AG04449 (cell line): ENCODE results near the gene PPP2R3B.
"Not testable (repeated sequence)": the region's sequence is repeated elsewhere in the genome, so short reads cannot be mapped to it uniquely, and the experiment has no call there.

Experiments
- CTCF ChIA-PET: fragments of 350-600 bp; formaldehyde crosslinking; extraction: SDS; loops from one replicate; lab custom pipeline; 2021; ENCODE audit warnings: antibody characterized with exemption; lab: Yijun Ruan, JAX
- POLR2A ChIA-PET: fragments of 400-600, 350-600 bp; formaldehyde crosslinking; extraction: SDS; loops from one replicate; lab custom pipeline; 2020; ENCODE audit warnings: antibody characterized with exemption, inconsistent platforms; lab: Yijun Ruan, JAX
- DNase-seq: peaks from one replicate; pipeline ENCODE4 v3.0.0-alpha.2; 2010; ENCODE audit warnings: low read depth, low spot score
- H3K4me3 ChIP-seq: 2 replicates; pipeline ENCODE4 v1.5.1; 2011; ENCODE audit warnings: low read depth, mild to moderate bottlenecking, control low read depth, low read length
- CTCF ChIP-seq: IDR thresholded peaks from one replicate; pipeline ENCODE4 v1.5.1; 2011; ENCODE audit warnings: mild to moderate bottlenecking, moderate library complexity, low read length, control low read depth, inconsistent platforms; ENCODE audit not compliant: insufficient read depth; ENCODE audit errors: missing control alignments

The PPP2R3B gene

DNA sequence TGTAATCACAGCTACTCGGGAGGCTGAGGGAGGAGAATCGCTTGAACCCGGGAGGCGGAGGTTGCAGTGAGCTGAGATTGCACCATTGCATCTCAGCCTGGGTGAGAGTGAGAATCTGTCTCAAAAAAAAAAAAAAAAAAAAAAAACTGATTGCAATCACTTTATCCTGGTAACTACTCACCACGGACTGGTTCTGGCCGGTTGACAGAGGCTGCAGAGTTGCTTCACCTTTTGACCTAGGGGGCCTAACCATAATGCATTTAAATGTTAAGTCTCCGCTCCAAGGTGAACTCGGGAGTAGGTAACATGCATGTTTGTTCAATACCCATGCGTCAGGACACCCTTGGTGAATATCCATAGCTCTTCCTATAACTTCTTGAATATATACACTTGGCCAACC is 1.8 kb downstream of the PPP2R3B start:
- no peak for TF ChIP-seq CTCF
- CTCF ChIA-PET = no interaction called here
- DNase-seq = no peak
- no peak overlapping the region for H3K4me3 ChIP-seq
- POLR2A ChIA-PET = no interaction called here

DNA sequence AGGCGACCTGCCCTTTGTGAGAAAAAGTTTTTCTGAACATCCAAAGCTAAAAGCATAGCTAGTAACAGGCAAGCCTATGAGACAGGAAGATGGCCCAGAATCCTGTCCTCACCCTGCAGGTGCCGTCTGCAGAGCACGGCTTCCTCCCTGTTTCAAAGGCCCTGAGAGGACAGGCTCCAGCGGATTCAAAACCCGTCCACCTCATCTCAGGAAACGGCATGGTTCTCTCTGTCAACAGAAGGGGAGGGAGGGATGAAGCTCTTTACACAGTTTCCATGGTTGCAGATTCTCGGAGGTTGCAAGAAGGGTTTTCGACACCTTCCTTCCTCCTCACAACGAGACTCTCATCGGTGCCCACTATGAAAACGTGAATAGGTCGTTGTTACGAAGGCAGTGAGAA is 8.3 kb downstream of the PPP2R3B start:
- no peak for TF ChIP-seq CTCF
- H3K4me3 ChIP-seq = no peak overlapping the region
- DNase-seq = no peak
- POLR2A ChIA-PET = no interaction called here
- CTCF ChIA-PET = no interaction called here

- H3K4me3 ChIP-seq, POLR2A ChIA-PET, DNase-seq, CTCF ChIA-PET: not testable (repeated sequence)
Measured at GRCh38 chrX:376206-376605, 10.5 kb downstream of the PPP2R3B start.

DNA sequence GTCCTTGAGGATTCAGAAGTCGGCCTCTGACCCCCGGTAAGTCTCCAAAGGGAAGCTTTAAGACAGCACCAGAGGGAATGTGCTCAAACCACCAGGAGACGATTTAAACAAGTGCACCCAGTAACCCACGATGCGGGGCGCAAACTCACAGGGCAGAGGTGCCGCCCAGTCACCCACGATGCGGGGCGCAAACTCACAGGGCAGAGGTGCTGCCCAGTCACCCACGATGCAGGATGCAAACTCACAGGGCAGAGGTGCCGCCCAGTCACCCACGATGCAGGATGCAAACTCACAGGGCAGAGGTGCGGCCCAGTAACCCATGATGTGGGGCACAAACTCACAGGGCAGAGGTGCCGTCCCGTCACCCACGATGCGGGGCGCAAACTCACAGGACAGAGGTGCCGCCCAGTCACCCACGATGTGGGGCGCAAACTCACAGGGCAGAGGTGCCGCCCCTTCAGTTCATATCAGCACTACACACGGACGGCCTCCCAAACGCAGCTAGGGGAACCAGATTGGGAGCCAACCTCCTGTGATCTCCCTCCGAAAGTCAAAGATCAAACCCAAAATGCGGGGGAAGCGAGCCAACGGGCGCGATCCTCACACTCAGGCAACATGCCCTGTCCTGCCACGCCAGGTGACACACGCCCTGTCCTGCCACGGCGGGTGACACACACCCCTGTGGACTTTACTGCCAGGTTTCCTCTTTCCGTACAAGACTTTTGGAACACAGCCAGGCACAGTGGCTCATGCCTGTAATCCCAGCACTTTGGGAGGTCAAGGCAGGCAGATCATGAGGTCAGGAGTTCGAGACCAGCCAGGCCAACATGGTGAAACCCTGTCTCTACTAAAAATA is 11.3 kb downstream of the PPP2R3B start:
- no peak for DNase-seq
- POLR2A ChIA-PET = no interaction called here
- CTCF ChIA-PET = no interaction called here

DNA sequence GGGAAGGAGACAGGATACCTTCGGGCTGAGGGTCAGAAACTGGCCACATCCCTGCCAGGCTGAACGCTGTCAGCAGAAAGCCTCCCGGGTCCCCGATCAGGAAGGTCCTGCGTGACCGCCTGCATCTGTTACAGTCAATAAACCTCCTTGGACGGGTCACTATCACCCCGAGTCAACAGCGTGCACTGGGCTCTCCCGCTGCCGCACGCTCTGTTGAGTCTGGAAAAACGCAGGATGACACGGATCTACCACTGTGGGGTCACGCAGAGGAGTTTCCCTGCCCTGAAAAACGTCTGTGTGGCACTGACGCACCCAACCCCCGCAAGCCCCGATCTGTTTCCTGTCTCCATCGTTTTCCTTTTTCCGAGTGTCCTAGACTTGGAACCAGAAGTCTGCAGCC is 12.1 kb downstream of the PPP2R3B start:
- CTCF ChIA-PET = no interaction called here
- TF ChIP-seq CTCF = no peak
- DNase-seq = no peak
- POLR2A ChIA-PET = no interaction called here
- H3K4me3 ChIP-seq = peak overlapping the region; percentile 58

More for the DNA sequence above, 11.3 kb downstream of the PPP2R3B start:
- no peak for TF ChIP-seq CTCF
- no peak overlapping the region for H3K4me3 ChIP-seq

GRCh38 chrX:373641-374471 is 12.9 kb downstream of the PPP2R3B start:
- POLR2A ChIA-PET = no interaction called here
- no peak for TF ChIP-seq CTCF
- peak overlapping the region; percentile 58 for H3K4me3 ChIP-seq
- CTCF ChIA-PET = no interaction called here
- DNase-seq = no peak
